ENCODE data around the gene CTF1. TPM values are rescaled to one million over a fixed set of nuclear protein-coding genes. Genes with fewer than 3 reads are reported as not detected.

Gene CTF1
- total RNA-seq, 1 experiment from 2014 or later = 1.4 TPM

DNA sequence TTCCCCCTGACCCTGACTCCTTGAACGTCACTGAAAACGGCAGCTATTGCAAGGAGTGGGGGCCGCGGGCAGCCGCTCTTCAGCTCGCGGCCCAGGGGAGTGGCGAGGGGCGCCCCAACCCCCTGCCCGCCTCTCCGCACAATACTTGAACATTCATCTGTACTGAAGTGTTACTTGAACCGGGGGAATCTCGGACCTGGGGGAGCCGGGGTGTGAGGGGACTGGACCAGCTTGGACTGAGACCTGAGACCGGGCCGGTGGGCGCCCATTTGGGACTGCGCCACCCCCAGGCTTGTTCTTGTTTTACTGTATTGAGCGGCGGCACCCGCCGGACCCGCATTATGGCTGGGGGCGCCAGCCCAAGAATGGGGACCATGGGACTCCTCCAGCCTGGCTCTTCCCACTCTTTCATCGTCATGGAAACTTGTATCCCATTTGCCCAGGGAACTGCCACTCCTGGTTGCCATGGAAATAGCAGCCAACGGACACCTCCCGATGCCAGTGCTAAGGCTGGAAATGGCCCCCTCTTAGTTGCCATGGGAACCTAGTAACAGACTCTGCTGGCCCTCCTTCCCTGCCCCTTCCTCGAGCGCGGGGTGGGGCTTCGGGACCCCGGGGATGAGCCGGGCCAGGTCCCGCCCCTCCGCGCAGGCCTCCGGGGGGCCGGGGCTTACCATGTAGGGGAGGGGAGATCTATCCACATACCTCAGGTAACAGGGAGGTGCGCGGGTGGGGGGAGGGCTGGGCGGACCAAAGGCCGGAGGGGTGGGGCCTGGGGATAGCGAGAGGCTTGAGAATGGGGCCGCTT, 51.6 kb downstream of the CTF1 start (continued):
- peak; percentile 86 for TF ChIP-seq SP1 (CRISPR knock-in tag; conservative IDR thresholded peaks at IDR 0.05)

DNA sequence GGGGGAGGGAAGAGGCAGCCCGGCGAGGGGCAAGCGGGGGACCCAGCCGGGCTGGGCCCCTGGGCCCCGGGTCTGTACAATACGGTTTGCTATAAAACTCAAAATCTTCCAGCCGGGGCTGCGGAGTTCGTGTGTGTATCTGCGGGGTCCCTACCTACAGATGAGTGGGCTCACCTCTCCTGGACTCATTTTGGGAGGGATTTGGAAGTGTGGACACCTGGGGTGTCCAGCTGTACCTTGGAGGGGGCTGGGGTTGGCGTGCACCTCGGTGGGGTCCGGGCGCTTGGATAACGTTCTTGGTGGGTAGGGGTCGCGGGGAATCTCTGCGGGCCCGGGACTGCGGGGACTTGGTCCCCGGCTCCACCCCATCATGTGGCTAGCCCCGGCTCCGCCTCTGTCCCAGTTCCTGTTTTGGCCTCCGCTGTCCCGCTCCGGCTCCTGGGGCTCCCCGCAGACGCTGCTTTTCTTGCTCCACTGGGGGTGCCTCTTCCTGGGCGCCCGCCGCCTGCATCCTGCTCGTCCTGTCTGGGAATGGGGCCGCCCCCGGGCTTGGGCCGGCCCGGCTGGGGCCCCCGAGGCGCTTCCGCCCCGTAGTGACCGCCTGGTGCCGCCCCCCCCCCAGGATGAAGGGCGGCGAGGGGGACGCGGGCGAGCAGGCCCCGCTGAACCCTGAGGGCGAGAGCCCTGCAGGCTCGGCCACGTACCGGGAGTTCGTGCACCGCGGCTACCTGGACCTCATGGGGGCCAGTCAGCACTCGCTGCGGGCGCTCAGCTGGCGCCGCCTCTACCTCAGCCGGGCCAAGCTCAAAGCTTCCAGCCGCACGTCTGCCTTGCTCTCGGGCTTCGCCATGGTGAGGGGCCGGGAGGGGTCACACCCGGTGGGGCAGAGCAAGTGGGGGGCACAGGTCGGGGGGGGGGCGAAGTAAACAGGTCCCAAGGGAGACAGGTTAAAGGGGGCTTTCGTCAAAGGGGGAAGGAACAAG, 52.5 kb downstream of the CTF1 start, which contains the start of gene ORAI3:
Gene ORAI3 (plus strand): TSS at position 402 of the 983 bp plus-strand sequence. CDS start 222 bp downstream, at position 624.
- DNase-seq (ENCODE audit: low spot score) (peak; percentile 69), ATAC-seq (peak; percentile 18)
- Mint-ChIP-seq H3K9me3 (no peaks in the 10 kb centered on the region), H3K36me3 (peaks cover 15% of the 10 kb centered on the region), H3K4me3 (peak within 1 kb of the TSS; percentile 85), H3K4me1 (peaks cover 25% of the 10 kb centered on the region), H3K27ac (peak within 1 kb of the TSS; percentile 93), H3K27me3 (ENCODE audit: low read depth) (no peaks in the 10 kb centered on the region)
- ChIA-PET CTCF (interaction anchor here (0.7 to 1.8 kb wide), 7 partner anchors 7 to 908 kb away, joined by 3 to 9 read pairs (median 4); partner anchors contain the start of gene HSD3B7), POLR2A (interaction anchor here (0.5 kb wide), 1 partner anchor 56 kb away, joined by 3 read pairs; no protein-coding TSS in a partner anchor)
- no peak for TF ChIP-seq SMAD4 (CRISPR knock-in tag; IDR thresholded peaks at IDR 0.05)
- no peak for TF ChIP-seq SOX15 (CRISPR knock-in tag; IDR thresholded peaks at IDR 0.05)
- no peak for TF ChIP-seq TEAD4 (CRISPR knock-in tag; IDR thresholded peaks at IDR 0.05)
- TF ChIP-seq FOXK1 (CRISPR knock-in tag; IDR thresholded peaks at IDR 0.05) = no peak
- TF ChIP-seq HMGA2 (CRISPR knock-in tag; IDR thresholded peaks at IDR 0.05) = no peak
- no peak for TF ChIP-seq NR2C2 (CRISPR knock-in tag; IDR thresholded peaks at IDR 0.05)
- TF ChIP-seq MXD4 (CRISPR knock-in tag; IDR thresholded peaks at IDR 0.05; ENCODE audit: borderline replicate concordance) = no peak
- no peak for TF ChIP-seq ATF2 (CRISPR knock-in tag; IDR thresholded peaks at IDR 0.05; ENCODE audit: borderline replicate concordance, low read depth)
- TF ChIP-seq SMAD3 (CRISPR knock-in tag; IDR thresholded peaks at IDR 0.05; ENCODE audit: borderline replicate concordance) = no peak
- TF ChIP-seq, protein P1, sequence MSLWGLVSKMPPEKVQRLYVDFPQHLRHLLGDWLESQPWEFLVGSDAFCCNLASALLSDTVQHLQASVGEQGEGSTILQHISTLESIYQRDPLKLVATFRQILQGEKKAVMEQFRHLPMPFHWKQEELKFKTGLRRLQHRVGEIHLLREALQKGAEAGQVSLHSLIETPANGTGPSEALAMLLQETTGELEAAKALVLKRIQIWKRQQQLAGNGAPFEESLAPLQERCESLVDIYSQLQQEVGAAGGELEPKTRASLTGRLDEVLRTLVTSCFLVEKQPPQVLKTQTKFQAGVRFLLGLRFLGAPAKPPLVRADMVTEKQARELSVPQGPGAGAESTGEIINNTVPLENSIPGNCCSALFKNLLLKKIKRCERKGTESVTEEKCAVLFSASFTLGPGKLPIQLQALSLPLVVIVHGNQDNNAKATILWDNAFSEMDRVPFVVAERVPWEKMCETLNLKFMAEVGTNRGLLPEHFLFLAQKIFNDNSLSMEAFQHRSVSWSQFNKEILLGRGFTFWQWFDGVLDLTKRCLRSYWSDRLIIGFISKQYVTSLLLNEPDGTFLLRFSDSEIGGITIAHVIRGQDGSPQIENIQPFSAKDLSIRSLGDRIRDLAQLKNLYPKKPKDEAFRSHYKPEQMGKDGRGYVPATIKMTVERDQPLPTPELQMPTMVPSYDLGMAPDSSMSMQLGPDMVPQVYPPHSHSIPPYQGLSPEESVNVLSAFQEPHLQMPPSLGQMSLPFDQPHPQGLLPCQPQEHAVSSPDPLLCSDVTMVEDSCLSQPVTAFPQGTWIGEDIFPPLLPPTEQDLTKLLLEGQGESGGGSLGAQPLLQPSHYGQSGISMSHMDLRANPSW (CRISPR knock-in tag; conservative IDR thresholded peaks at IDR 0.05; ENCODE audit: low read depth) = 0 out of 2 replicates have a peak, but pooled peaks have one; percentile 58
- TF ChIP-seq, protein P2, sequence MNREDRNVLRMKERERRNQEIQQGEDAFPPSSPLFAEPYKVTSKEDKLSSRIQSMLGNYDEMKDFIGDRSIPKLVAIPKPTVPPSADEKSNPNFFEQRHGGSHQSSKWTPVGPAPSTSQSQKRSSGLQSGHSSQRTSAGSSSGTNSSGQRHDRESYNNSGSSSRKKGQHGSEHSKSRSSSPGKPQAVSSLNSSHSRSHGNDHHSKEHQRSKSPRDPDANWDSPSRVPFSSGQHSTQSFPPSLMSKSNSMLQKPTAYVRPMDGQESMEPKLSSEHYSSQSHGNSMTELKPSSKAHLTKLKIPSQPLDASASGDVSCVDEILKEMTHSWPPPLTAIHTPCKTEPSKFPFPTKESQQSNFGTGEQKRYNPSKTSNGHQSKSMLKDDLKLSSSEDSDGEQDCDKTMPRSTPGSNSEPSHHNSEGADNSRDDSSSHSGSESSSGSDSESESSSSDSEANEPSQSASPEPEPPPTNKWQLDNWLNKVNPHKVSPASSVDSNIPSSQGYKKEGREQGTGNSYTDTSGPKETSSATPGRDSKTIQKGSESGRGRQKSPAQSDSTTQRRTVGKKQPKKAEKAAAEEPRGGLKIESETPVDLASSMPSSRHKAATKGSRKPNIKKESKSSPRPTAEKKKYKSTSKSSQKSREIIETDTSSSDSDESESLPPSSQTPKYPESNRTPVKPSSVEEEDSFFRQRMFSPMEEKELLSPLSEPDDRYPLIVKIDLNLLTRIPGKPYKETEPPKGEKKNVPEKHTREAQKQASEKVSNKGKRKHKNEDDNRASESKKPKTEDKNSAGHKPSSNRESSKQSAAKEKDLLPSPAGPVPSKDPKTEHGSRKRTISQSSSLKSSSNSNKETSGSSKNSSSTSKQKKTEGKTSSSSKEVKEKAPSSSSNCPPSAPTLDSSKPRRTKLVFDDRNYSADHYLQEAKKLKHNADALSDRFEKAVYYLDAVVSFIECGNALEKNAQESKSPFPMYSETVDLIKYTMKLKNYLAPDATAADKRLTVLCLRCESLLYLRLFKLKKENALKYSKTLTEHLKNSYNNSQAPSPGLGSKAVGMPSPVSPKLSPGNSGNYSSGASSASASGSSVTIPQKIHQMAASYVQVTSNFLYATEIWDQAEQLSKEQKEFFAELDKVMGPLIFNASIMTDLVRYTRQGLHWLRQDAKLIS (CRISPR knock-in tag; IDR thresholded peaks at IDR 0.05; ENCODE audit: borderline replicate concordance) = no peak
- TF ChIP-seq NR1H2 (CRISPR knock-in tag; IDR thresholded peaks at IDR 0.05) = no peak
- no peak for TF ChIP-seq GTF2I (CRISPR knock-in tag; conservative IDR thresholded peaks at IDR 0.05)
- no peak for TF ChIP-seq GRHL2 (CRISPR knock-in tag; IDR thresholded peaks at IDR 0.05; ENCODE audit: insufficient replicate concordance, severe bottlenecking)
- TF ChIP-seq JUN (CRISPR knock-in tag; IDR thresholded peaks at IDR 0.05) = peak; percentile 22; the same call in 1 of the 2 replicates
- no peak for TF ChIP-seq IRF2 (CRISPR knock-in tag; IDR thresholded peaks at IDR 0.05; ENCODE audit: borderline replicate concordance, low read depth)
- TF ChIP-seq ZNF396 (CRISPR knock-in tag; IDR thresholded peaks at IDR 0.05; ENCODE audit: borderline replicate concordance) = no peak
- no peak for TF ChIP-seq ZNF232 (CRISPR knock-in tag; IDR thresholded peaks at IDR 0.05)
- TF ChIP-seq, protein P3, sequence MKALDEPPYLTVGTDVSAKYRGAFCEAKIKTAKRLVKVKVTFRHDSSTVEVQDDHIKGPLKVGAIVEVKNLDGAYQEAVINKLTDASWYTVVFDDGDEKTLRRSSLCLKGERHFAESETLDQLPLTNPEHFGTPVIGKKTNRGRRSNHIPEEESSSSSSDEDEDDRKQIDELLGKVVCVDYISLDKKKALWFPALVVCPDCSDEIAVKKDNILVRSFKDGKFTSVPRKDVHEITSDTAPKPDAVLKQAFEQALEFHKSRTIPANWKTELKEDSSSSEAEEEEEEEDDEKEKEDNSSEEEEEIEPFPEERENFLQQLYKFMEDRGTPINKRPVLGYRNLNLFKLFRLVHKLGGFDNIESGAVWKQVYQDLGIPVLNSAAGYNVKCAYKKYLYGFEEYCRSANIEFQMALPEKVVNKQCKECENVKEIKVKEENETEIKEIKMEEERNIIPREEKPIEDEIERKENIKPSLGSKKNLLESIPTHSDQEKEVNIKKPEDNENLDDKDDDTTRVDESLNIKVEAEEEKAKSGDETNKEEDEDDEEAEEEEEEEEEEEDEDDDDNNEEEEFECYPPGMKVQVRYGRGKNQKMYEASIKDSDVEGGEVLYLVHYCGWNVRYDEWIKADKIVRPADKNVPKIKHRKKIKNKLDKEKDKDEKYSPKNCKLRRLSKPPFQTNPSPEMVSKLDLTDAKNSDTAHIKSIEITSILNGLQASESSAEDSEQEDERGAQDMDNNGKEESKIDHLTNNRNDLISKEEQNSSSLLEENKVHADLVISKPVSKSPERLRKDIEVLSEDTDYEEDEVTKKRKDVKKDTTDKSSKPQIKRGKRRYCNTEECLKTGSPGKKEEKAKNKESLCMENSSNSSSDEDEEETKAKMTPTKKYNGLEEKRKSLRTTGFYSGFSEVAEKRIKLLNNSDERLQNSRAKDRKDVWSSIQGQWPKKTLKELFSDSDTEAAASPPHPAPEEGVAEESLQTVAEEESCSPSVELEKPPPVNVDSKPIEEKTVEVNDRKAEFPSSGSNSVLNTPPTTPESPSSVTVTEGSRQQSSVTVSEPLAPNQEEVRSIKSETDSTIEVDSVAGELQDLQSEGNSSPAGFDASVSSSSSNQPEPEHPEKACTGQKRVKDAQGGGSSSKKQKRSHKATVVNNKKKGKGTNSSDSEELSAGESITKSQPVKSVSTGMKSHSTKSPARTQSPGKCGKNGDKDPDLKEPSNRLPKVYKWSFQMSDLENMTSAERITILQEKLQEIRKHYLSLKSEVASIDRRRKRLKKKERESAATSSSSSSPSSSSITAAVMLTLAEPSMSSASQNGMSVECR (CRISPR knock-in tag; IDR thresholded peaks at IDR 0.05; ENCODE audit: borderline replicate concordance) = no peak
